MM.1S (cell line): ENCODE results near the gene CSF3R.

Source experiments
- EZH2 ChIP-seq: fragments of 300-600 bp; sonication (generic); optimal IDR thresholded peaks from 2 replicates; pipeline ENCODE3; 2017; ENCODE audit warnings: low read depth, mild to moderate bottlenecking, antibody characterized with exemption, low read length, mixed read lengths
- EZH2phosphoT487 ChIP-seq: fragments of 300-600 bp; sonication (generic); IDR thresholded peaks from 2 replicates; pipeline ENCODE4 v1.6.1; 2018; ENCODE audit warnings: antibody characterized with exemption, low read length
- TF ChIP-seq, protein P1 (sequence below): fragments of 300-600 bp; sonication (generic); IDR thresholded peaks from 2 replicates; pipeline ENCODE4 v1.5.1; 2016; ENCODE audit warnings: antibody characterized with exemption, low read length, mixed read lengths

DNA sequence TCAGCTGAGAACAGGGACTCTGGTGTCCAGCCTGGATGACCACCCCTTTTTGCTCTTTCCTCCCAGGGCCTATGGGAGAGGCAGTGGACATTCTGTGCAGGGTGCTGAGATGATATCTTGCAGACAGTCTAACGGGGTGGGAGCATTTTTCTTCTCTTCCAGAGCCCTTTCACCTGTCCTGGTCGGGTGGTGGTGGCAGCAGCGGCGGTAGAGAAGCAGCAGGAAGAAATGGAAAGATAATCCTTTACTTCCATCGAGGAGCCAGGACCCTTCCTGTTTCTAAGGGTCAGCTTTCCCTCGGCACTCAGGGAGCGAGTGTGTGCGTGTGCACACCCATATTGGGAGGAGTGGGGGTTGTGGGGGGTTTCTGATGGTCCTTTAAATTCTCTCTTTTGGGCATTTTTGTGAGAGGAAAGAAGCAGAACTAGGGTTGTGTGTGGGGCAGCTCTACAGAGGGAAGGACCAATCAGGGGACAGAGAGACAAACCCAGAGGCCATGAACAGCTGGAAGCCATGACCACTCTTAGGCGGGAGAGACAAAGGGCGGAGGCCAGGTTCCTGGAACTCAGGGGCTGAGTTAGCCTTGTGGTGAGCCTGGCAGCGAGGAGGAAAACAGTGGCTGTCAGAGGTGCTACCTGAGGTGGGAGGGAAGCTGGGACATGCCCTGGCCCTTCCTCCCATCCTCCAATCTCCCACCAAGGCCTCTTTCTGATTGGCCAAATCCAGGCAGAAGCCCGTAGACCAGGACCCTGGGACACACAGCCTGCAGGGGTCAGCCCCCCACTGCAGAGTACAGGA lies 31.2 kb upstream of the CSF3R start:
- TF ChIP-seq, protein P1, sequence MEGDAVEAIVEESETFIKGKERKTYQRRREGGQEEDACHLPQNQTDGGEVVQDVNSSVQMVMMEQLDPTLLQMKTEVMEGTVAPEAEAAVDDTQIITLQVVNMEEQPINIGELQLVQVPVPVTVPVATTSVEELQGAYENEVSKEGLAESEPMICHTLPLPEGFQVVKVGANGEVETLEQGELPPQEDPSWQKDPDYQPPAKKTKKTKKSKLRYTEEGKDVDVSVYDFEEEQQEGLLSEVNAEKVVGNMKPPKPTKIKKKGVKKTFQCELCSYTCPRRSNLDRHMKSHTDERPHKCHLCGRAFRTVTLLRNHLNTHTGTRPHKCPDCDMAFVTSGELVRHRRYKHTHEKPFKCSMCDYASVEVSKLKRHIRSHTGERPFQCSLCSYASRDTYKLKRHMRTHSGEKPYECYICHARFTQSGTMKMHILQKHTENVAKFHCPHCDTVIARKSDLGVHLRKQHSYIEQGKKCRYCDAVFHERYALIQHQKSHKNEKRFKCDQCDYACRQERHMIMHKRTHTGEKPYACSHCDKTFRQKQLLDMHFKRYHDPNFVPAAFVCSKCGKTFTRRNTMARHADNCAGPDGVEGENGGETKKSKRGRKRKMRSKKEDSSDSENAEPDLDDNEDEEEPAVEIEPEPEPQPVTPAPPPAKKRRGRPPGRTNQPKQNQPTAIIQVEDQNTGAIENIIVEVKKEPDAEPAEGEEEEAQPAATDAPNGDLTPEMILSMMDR = no peak
- no peak for TF ChIP-seq EZH2
- no peak for TF ChIP-seq EZH2phosphoT487
